ENCODE data around the gene SHOX. TPM values are rescaled to one million over a fixed set of nuclear protein-coding genes. Genes with fewer than 3 reads are reported as not detected.

SHOX gene
- polyA plus RNA-seq, 3 donors, result not detected

GRCh38 chrX:682892-683291 is 52.3 kb downstream of the SHOX start:
- Mint-ChIP-seq H3K36me3 (no peaks in the 10 kb centered on the region), H3K27ac (no peak overlapping the region), H3K9me3 (peaks cover 3 to 20% (median 12%) of the 10 kb centered on the region in 7 donors), H3K27me3 (ENCODE audit: low read depth in 3 of 3) (peaks cover 14 to 21% (median 15%) of the 10 kb centered on the region in 3 donors), H3K4me1 (no peaks in the 10 kb centered on the region), H3K4me3 (no peak overlapping the region)
- Histone ChIP-seq H3K4me2 (replicated peaks; ENCODE audit: extremely low read depth, low read length, poor library complexity, severe bottlenecking) (no peak overlapping the region), H3K9me3 (replicated peaks in 1 of 2; ENCODE audit: control insufficient read depth in 1 of 2, insufficient read depth in 1 of 2, low read length in 2 of 2) (peaks cover 11 to 19% of the 10 kb centered on the region in 2 donors), H4K20me1 (ENCODE audit: insufficient read depth, low read length) (no peaks in the 10 kb centered on the region), H3K27me3 (ENCODE audit: control insufficient read depth in 2 of 2, insufficient read depth in 2 of 2, low read length in 2 of 2) (no peaks in the 10 kb centered on the region), H3K36me3 (replicated peaks in 1 of 2; ENCODE audit: control insufficient read depth in 1 of 2, insufficient read depth in 2 of 2, low read length in 2 of 2) (no peaks in the 10 kb centered on the region), H2AFZ (ENCODE audit: insufficient read depth, low read depth, low read length, poor library complexity, severe bottlenecking) (no peak overlapping the region), H3K79me2 (ENCODE audit: insufficient read depth, low read length) (no peaks in the 10 kb centered on the region), H3K4me3 (replicated peaks in 1 of 3; ENCODE audit: low read depth in 2 of 3, low read length in 3 of 3) (no peak overlapping the region), H3K4me1 (ENCODE audit: control insufficient read depth in 1 of 2, insufficient read depth in 2 of 2, low read length in 2 of 2) (no peaks in the 10 kb centered on the region), H3K27ac (ENCODE audit: low read depth in 1 of 2, low read length in 2 of 2) (no peak overlapping the region), H3K9ac (ENCODE audit: insufficient read depth, low read length, poor library complexity, severe bottlenecking) (no peak overlapping the region)
- no peak for DNase-seq
- TF ChIP-seq CTCF (IDR thresholded peaks at IDR 0.05), result no peak
- WGBS (ENCODE audit: insufficient coverage), result 88% methylated on average over 8 of the region's 8 CpGs
- intact Hi-C loops (cut with micrococcal nuclease), result no loop called here

- intact Hi-C loops (cut with micrococcal nuclease), result no loop called here
- H2AFZ ChIP-seq (ENCODE audit: insufficient read depth, low read depth, low read length, poor library complexity, severe bottlenecking), result no peak overlapping the region
- no peak for DNase-seq
- H3K27ac ChIP-seq (ENCODE audit: low read depth in 1 of 2, low read length in 2 of 2), result no peak overlapping the region
- no peaks in the 10 kb centered on the region for H3K27me3 ChIP-seq (ENCODE audit: control insufficient read depth in 2 of 2, insufficient read depth in 2 of 2, low read length in 2 of 2)
- no peak for TF ChIP-seq CTCF (IDR thresholded peaks at IDR 0.05)
- Mint-ChIP-seq H3K4me3 (no peak overlapping the region), H3K9me3 (peaks cover 3 to 20% (median 12%) of the 10 kb centered on the region in 7 donors), H3K36me3 (no peaks in the 10 kb centered on the region), H3K4me1 (no peaks in the 10 kb centered on the region), H3K27me3 (ENCODE audit: low read depth in 3 of 3) (peaks cover 14 to 23% (median 15%) of the 10 kb centered on the region in 3 donors), H3K27ac (no peak overlapping the region)
- H3K9me3 ChIP-seq (replicated peaks in 1 of 2; ENCODE audit: control insufficient read depth in 1 of 2, insufficient read depth in 1 of 2, low read length in 2 of 2), result peaks cover 11 to 19% of the 10 kb centered on the region in 2 donors
- no peaks in the 10 kb centered on the region for H3K4me1 ChIP-seq (ENCODE audit: control insufficient read depth in 1 of 2, insufficient read depth in 2 of 2, low read length in 2 of 2)
- H3K36me3 ChIP-seq (replicated peaks in 1 of 2; ENCODE audit: control insufficient read depth in 1 of 2, insufficient read depth in 2 of 2, low read length in 2 of 2), result no peaks in the 10 kb centered on the region
- no peaks in the 10 kb centered on the region for H4K20me1 ChIP-seq (ENCODE audit: insufficient read depth, low read length)
- no peak overlapping the region for H3K4me2 ChIP-seq (replicated peaks; ENCODE audit: extremely low read depth, low read length, poor library complexity, severe bottlenecking)
- no peak overlapping the region for H3K9ac ChIP-seq (ENCODE audit: insufficient read depth, low read length, poor library complexity, severe bottlenecking)
- no peaks in the 10 kb centered on the region for H3K79me2 ChIP-seq (ENCODE audit: insufficient read depth, low read length)
- 84% methylated on average over 4 of the region's 8 CpGs for WGBS (ENCODE audit: insufficient coverage)
- H3K4me3 ChIP-seq (replicated peaks in 1 of 3; ENCODE audit: low read depth in 2 of 3, low read length in 3 of 3), result no peak overlapping the region
Measured at GRCh38 chrX:683576-683975, 53.0 kb downstream of the SHOX start.

Measured in CD14-positive monocyte (primary cell).